Measurements from ENCODE around the gene CDK17.

CDK17 gene

GRCh38 chr12:96313606-96314005, 86.6 kb downstream of the CDK17 start:
- DNase-seq: no peak

- no peak for DNase-seq
Observed at GRCh38 chr12:96311191-96311590, 89.0 kb downstream of the CDK17 start.

- no peak for DNase-seq
Observed at GRCh38 chr12:96310067-96310466, 90.2 kb downstream of the CDK17 start.

GRCh38 chr12:96308881-96309280, 91.4 kb downstream of the CDK17 start:
- DNase-seq: no peak

GRCh38 chr12:96305665-96306064, 94.6 kb downstream of the CDK17 start:
- no peak for DNase-seq

GRCh38 chr12:96303653-96304052, 96.6 kb downstream of the CDK17 start:
- DNase-seq: no peak

- no peak for DNase-seq
Observed at GRCh38 chr12:96302687-96303310, 97.4 kb downstream of the CDK17 start.

GRCh38 chr12:96301732-96302131, 98.5 kb downstream of the CDK17 start:
- no peak for DNase-seq

- no peak for DNase-seq
Observed at GRCh38 chr12:96300064-96300463, 100.2 kb downstream of the CDK17 start.

GRCh38 chr12:96297504-96297903, 102.7 kb downstream of the CDK17 start:
- DNase-seq: no peak

GRCh38 chr12:96295532-96296160, 104.6 kb downstream of the CDK17 start:
- DNase-seq: no peak

- no peak for DNase-seq
Observed at GRCh38 chr12:96294831-96295230, 105.4 kb downstream of the CDK17 start.

- DNase-seq: no peak
Observed at GRCh38 chr12:96293093-96293492, 107.1 kb downstream of the CDK17 start.

- DNase-seq: no peak
Observed at GRCh38 chr12:96289067-96289466, 111.2 kb downstream of the CDK17 start.

GRCh38 chr12:96285158-96285557, 115.1 kb downstream of the CDK17 start:
- DNase-seq: no peak

GRCh38 chr12:96274331-96274730, 125.9 kb downstream of the CDK17 start:
- no peak for DNase-seq

GRCh38 chr12:96271469-96272199, 128.6 kb downstream of the CDK17 start:
- no peak for DNase-seq

- DNase-seq: no peak
Observed at GRCh38 chr12:96266238-96266637, 134.0 kb downstream of the CDK17 start.

GRCh38 chr12:96265836-96266235, 134.4 kb downstream of the CDK17 start:
- DNase-seq: no peak

GRCh38 chr12:96265400-96265799, 134.8 kb downstream of the CDK17 start:
- DNase-seq: no peak

GRCh38 chr12:96263449-96263902, 136.8 kb downstream of the CDK17 start:
- DNase-seq: no peak

- no peak for DNase-seq
Observed at GRCh38 chr12:96261557-96261956, 138.7 kb downstream of the CDK17 start.

GRCh38 chr12:96260644-96261043, 139.6 kb downstream of the CDK17 start:
- DNase-seq: no peak

- no peak for DNase-seq
Observed at GRCh38 chr12:96260231-96260630, 140.0 kb downstream of the CDK17 start.

All from GOT3 (cell line).